NT2/D1 (cell line): ENCODE measurements around the gene NTM.

Experiments
- YY1 ChIP-seq: IDR thresholded peaks from 2 replicates; pipeline ENCODE4 v1.6.1; 2011; ENCODE audit not compliant: insufficient read length, insufficient read depth
- ZNF274 ChIP-seq: IDR thresholded peaks from 2 replicates; pipeline ENCODE4 v1.6.1; 2011; ENCODE audit warnings: mild to moderate bottlenecking, low read depth, low read length

GRCh38 chr11:131764126-131764525 lies 393.7 kb downstream of the NTM start:
- TF ChIP-seq ZNF274: no peak
- no peak for TF ChIP-seq YY1
